Neural cell (in vitro differentiated cells): Measurements from ENCODE around the gene TMEM179B. TPM values are rescaled to one million over a fixed set of nuclear protein-coding genes. Genes with fewer than 3 reads are reported as not detected.

Experiments used
- H2AFZ ChIP-seq: fragments of 200-600, 300-800 bp; sonication (generic), shearing (Covaris generic); 2 replicates; pipeline ENCODE4 v1.6.0; 2014; ENCODE audit warnings: low read depth, mild to moderate bottlenecking, antibody characterized with exemption, low read length, moderate library complexity
- H3F3A ChIP-seq: fragments of 200-600 bp; shearing (Covaris generic); 2 replicates; pipeline ENCODE4 v1.6.1; 2016; ENCODE audit warnings: mild to moderate bottlenecking, moderate library complexity, mixed read lengths, antibody characterized with exemption, low read length; ENCODE audit not compliant: insufficient read depth, poor library complexity, severe bottlenecking
- H3K27ac ChIP-seq: fragments of 200-600, 300-800 bp; sonication (generic), shearing (Covaris generic); 2 replicates; pipeline ENCODE4 v1.5.1; 2014; ENCODE audit warnings: mild to moderate bottlenecking, low read length, moderate library complexity
- H3K27me3 ChIP-seq: fragments of 300-800, 200-600 bp; sonication (generic), shearing (Covaris generic); 2 replicates; pipeline ENCODE4 v1.6.0; 2014; ENCODE audit warnings: mild to moderate bottlenecking, low read depth, low read length, moderate library complexity; ENCODE audit not compliant: insufficient read depth
- H3K36me3 ChIP-seq: fragments of 300-800, 200-600 bp; sonication (generic), shearing (Covaris generic); 2 replicates; pipeline ENCODE4 v1.5.1; 2014; ENCODE audit warnings: mild to moderate bottlenecking, antibody characterized with exemption, low read length, moderate library complexity; ENCODE audit not compliant: insufficient read depth
- H3K4me2 ChIP-seq: fragments of 300-800, 200-600 bp; sonication (generic), shearing (Covaris generic); 2 replicates; pipeline ENCODE4 v1.6.0; 2014; ENCODE audit warnings: mild to moderate bottlenecking, low read length
- H3K4me3 ChIP-seq: fragments of 300-800, 200-600 bp; sonication (generic), shearing (Covaris generic); 2 replicates; pipeline ENCODE4 v1.5.1; 2014; ENCODE audit warnings: mild to moderate bottlenecking, low read length, moderate library complexity
- H3K79me2 ChIP-seq: fragments of 200-600 bp; shearing (Covaris generic); replicated peaks from 2 replicates; pipeline ENCODE4 v1.6.0; 2014; ENCODE audit warnings: mild to moderate bottlenecking, low read length, moderate library complexity; ENCODE audit not compliant: insufficient read depth
- H3K9ac ChIP-seq: fragments of 300-800, 200-600 bp; sonication (generic), shearing (Covaris generic); 2 replicates; pipeline ENCODE4 v1.6.1; 2016; ENCODE audit warnings: mild to moderate bottlenecking, low read length, mixed read lengths
- H3K9me2 ChIP-seq: fragments of 200-600 bp; shearing (Covaris generic); 2 replicates; pipeline ENCODE4 v1.6.1; 2016; ENCODE audit warnings: mild to moderate bottlenecking, low read length, mixed read lengths; ENCODE audit not compliant: insufficient read depth
- H3K9me3 ChIP-seq: fragments of 200-600, 300-800 bp; sonication (generic), shearing (Covaris generic); 2 replicates; pipeline ENCODE4 v1.6.1; 2016; ENCODE audit warnings: mild to moderate bottlenecking, mixed run types, low read length, moderate library complexity, mixed read lengths
- H4K20me1 ChIP-seq: fragments of 200-600 bp; shearing (Covaris generic); 2 replicates; pipeline ENCODE4 v1.6.1; 2016; ENCODE audit warnings: mild to moderate bottlenecking, mixed run types; ENCODE audit not compliant: insufficient read depth
- CTCF ChIP-seq: fragments of 450-650 bp; IDR thresholded peaks from 2 replicates; pipeline ENCODE4 v1.5.1; 2014; ENCODE audit warnings: antibody characterized with exemption, mild to moderate bottlenecking, moderate library complexity; ENCODE audit not compliant: poor library complexity, severe bottlenecking
- EP300 ChIP-seq: fragments of 450-650 bp; conservative IDR thresholded peaks from 2 replicates; pipeline ENCODE4 v1.6.1; 2014; ENCODE audit warnings: antibody characterized with exemption, mild to moderate bottlenecking, moderate library complexity; ENCODE audit not compliant: poor library complexity, severe bottlenecking
- EZH2 ChIP-seq: fragments of 200-600, 300-800 bp; shearing (Covaris generic), sonication (generic); IDR thresholded peaks from 2 replicates; pipeline ENCODE4 v1.6.1; 2014; ENCODE audit warnings: antibody characterized with exemption, low read length, borderline replicate concordance, mild to moderate bottlenecking; ENCODE audit not compliant: insufficient read depth, poor library complexity, severe bottlenecking
- MXI1 ChIP-seq: fragments of 450-650 bp; conservative IDR thresholded peaks from 2 replicates; pipeline ENCODE4 v1.6.1; 2014; ENCODE audit warnings: antibody characterized with exemption, mild to moderate bottlenecking; ENCODE audit not compliant: poor library complexity, severe bottlenecking
- POLR2AphosphoS5 ChIP-seq: IDR thresholded peaks from 2 replicates; pipeline ENCODE4 v1.6.1; 2012
- RAD21 ChIP-seq: fragments of 450-650 bp; conservative IDR thresholded peaks from 2 replicates; pipeline ENCODE4 v1.6.1; 2014; ENCODE audit warnings: antibody characterized with exemption, mild to moderate bottlenecking, moderate library complexity
- REST ChIP-seq: IDR thresholded peaks from 2 replicates; pipeline ENCODE4 v1.6.1; 2012; ENCODE audit warnings: borderline replicate concordance
- SMC3 ChIP-seq: fragments of 450-650 bp; conservative IDR thresholded peaks from 2 replicates; pipeline ENCODE4 v1.6.1; 2014; ENCODE audit warnings: antibody characterized with exemption, mild to moderate bottlenecking, moderate library complexity; ENCODE audit not compliant: poor library complexity
- TAF1 ChIP-seq: IDR thresholded peaks from 2 replicates; pipeline ENCODE4 v1.6.1; 2012; ENCODE audit warnings: low read depth
- polyA plus RNA-seq: library from polyadenylated mRNA; depleted of rRNA; stranded (reverse); fragments of >200 nt; gene quantifications from 2 replicates; pipeline ENCODE4 v1.2.3, GENCODE V29; 2014

TMEM179B gene
- polyA plus RNA-seq, 1 donor from 2014 or later, result 24.5 TPM

DNA sequence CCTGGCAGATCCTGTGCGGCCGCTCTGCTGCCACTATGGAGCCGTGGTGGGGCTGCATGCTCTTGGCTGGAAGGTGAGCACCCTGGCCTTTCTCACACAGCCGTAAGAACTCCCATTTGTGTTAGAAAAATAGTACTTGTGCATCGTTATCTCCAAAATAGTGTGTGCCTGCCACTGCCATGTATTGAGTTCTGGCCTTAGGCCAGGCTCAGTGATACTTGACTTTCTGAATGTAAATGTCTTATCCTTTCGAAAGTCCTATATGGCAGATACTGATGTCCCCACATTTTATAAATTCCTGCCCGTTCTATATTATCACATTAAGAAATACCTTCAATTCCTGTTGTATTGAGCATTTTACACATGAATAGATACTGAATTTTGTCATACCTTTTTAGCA lies 4.4 kb upstream of the TMEM179B start:
- H3K9me2 ChIP-seq, result no peaks in the 10 kb centered on the region
- TF ChIP-seq TAF1 (no peak), SMC3 (no peak), MXI1 (no peak), POLR2AphosphoS5 (no peak), CTCF (no peak), EZH2 (no peak), EP300 (no peak)
- H3K36me3 ChIP-seq, result no peaks in the 10 kb centered on the region
- no peak overlapping the region for H2AFZ ChIP-seq
- H3K27me3 ChIP-seq, result no peaks in the 10 kb centered on the region
- H3K27ac ChIP-seq, result no peak overlapping the region
- no peaks in the 10 kb centered on the region for H3K79me2 ChIP-seq
- no peaks in the 10 kb centered on the region for H4K20me1 ChIP-seq
- H3K4me2 ChIP-seq, result no peak overlapping the region
- no peaks in the 10 kb centered on the region for H3F3A ChIP-seq
- no peak overlapping the region for H3K4me3 ChIP-seq
- H3K9ac ChIP-seq, result no peak overlapping the region
- no peaks in the 10 kb centered on the region for H3K9me3 ChIP-seq

DNA sequence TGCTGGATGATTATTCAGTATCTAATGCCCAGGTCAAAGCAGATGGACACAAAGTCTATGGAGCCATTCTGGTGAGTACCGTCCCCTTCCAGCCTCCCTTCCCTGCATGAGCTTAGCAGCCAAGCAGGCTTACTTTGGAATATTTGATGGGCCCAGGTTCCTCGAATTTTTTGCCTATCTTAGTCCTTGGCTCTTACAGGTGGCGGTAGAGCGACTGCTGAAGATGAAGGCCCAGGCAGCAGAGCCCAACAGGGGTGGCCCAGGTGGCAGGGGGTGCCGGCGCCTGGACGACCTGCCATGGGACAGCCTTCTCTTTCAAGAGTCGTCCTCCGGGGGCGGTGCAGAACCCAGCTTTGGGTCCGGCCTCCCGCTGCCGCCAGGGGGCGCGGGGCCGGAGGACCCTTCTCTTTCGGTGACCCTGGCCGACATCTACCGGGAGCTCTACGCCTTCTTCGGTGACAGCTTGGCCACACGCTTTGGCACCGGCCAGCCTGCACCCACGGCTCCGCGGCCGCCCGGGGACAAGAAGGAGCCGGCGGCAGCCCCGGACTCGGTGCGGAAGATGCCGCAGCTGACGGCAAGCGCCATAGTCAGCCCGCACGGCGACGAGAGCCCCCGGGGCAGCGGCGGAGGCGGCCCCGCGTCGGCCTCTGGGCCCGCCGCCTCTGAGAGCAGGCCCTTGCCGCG lies 741 bp upstream of the TMEM179B start:
- peak overlapping the region; percentile 87 for H3K9ac ChIP-seq
- no peaks in the 10 kb centered on the region for H3F3A ChIP-seq
- H3K27me3 ChIP-seq, result no peaks in the 10 kb centered on the region
- peak overlapping the region; percentile 88 for H3K27ac ChIP-seq
- H3K79me2 ChIP-seq, result peaks cover 10% of the 10 kb centered on the region
- no peaks in the 10 kb centered on the region for H3K9me3 ChIP-seq
- H2AFZ ChIP-seq, result no peak overlapping the region
- no peaks in the 10 kb centered on the region for H4K20me1 ChIP-seq
- no peaks in the 10 kb centered on the region for H3K36me3 ChIP-seq
- TF ChIP-seq SMC3 (peak; percentile 86), TAF1 (peak; percentile 20), REST (peak; percentile 31), RAD21 (peak; percentile 63), POLR2AphosphoS5 (peak; percentile 61), CTCF (peak; percentile 93), MXI1 (no peak), EP300 (no peak), EZH2 (no peak)
- H3K4me2 ChIP-seq, result peak overlapping the region; percentile 40
- no peaks in the 10 kb centered on the region for H3K9me2 ChIP-seq
- peak overlapping the region; percentile 90 for H3K4me3 ChIP-seq
